Liver (tissue), 9 donors: ENCODE measurements around the gene RPH3AL. TPM values are rescaled to one million over a fixed set of nuclear protein-coding genes. Genes with fewer than 3 reads are reported as not detected.

Experiments used
- DNase-seq: peaks from one replicate; pipeline ENCODE4 v3.0.0-alpha.2; 2017; ENCODE audit warnings: low spot score
- H3K27ac ChIP-seq, 2 donors: one replicate each; pipeline ENCODE4 v1.7.0; 2013; ENCODE audit warnings: inconsistent platforms in 2 of 2, low read length in 2 of 2, control low read depth in 1 of 2, low read depth in 1 of 2, mild to moderate bottlenecking in 1 of 2
- H3K27me3 ChIP-seq, 4 donors: one replicate each; pipeline versions ENCODE4 v1.6.1 to v1.7.0; 2013; ENCODE audit warnings: low read length in 3 of 4, inconsistent platforms in 1 of 4, mild to moderate bottlenecking in 1 of 4, moderate library complexity in 1 of 4; ENCODE audit not compliant: control insufficient read depth in 4 of 4, insufficient read depth in 4 of 4
- H3K36me3 ChIP-seq, 4 donors: one replicate each; pipeline versions ENCODE4 v1.6.1 to v1.7.0; 2013; ENCODE audit warnings: low read length in 3 of 4, mild to moderate bottlenecking in 3 of 4, low read depth in 1 of 4, moderate library complexity in 1 of 4; ENCODE audit not compliant: control insufficient read depth in 4 of 4, insufficient read depth in 3 of 4
- H3K4me1 ChIP-seq, 4 donors: one replicate each; pipeline versions ENCODE4 v1.6.1 to v1.7.0; 2013; ENCODE audit warnings: low read length in 3 of 4, mild to moderate bottlenecking in 3 of 4, moderate library complexity in 1 of 4; ENCODE audit not compliant: control insufficient read depth in 4 of 4, insufficient read depth in 4 of 4
- H3K4me3 ChIP-seq, 3 donors: one replicate each; pipeline versions ENCODE4 v1.6.1 to v1.7.0; 2013; ENCODE audit warnings: low read length in 3 of 3, control low read depth in 1 of 3, low read depth in 1 of 3, mild to moderate bottlenecking in 1 of 3
- H3K9ac ChIP-seq, 2 donors: one replicate each; pipeline ENCODE4 v1.7.0; 2013; ENCODE audit warnings: low read length in 2 of 2, mild to moderate bottlenecking in 2 of 2, moderate library complexity in 2 of 2, control low read depth in 1 of 2, low read depth in 1 of 2
- H3K9me3 ChIP-seq, 4 donors: one replicate each; pipeline versions ENCODE4 v1.6.1 to v1.7.0; 2013; ENCODE audit warnings: low read length in 3 of 4; ENCODE audit not compliant: control insufficient read depth in 4 of 4
- EGR1 ChIP-seq, 2 donors: IDR thresholded peaks; 2 replicates each; pipeline ENCODE4 v1.6.1; 2016 to 2018; ENCODE audit warnings: antibody characterized with exemption in 2 of 2, low read depth in 2 of 2
- FOXA1 ChIP-seq: IDR thresholded peaks from 2 replicates; pipeline ENCODE4 v1.6.1; 2016; ENCODE audit warnings: antibody characterized with exemption
- FOXA2 ChIP-seq: IDR thresholded peaks from 2 replicates; pipeline ENCODE4 v1.6.1; 2016; ENCODE audit warnings: antibody characterized with exemption
- GABPA ChIP-seq, 2 donors: IDR thresholded peaks in 1 of 2; conservative IDR thresholded peaks in 1 of 2; 2 replicates each; pipeline ENCODE4 v1.6.1; 2016; ENCODE audit warnings: antibody characterized with exemption in 2 of 2, mild to moderate bottlenecking in 1 of 2, moderate library complexity in 1 of 2
- HNF4A ChIP-seq, 2 donors: conservative IDR thresholded peaks; 2 replicates each; pipeline ENCODE4 v1.6.1; 2016; ENCODE audit warnings: antibody characterized with exemption in 2 of 2, mild to moderate bottlenecking in 2 of 2
- HNF4G ChIP-seq: IDR thresholded peaks from 2 replicates; pipeline ENCODE4 v1.6.1; 2016; ENCODE audit warnings: antibody characterized with exemption
- JUND ChIP-seq, 2 donors: IDR thresholded peaks; 2 replicates each; pipeline ENCODE4 v1.6.1; 2016; ENCODE audit warnings: antibody characterized with exemption in 2 of 2
- NR2F2 ChIP-seq: IDR thresholded peaks from 2 replicates; pipeline ENCODE4 v1.6.1; 2016; ENCODE audit warnings: antibody characterized with exemption
- RAD21 ChIP-seq, 2 donors: IDR thresholded peaks; 2 replicates each; pipeline ENCODE4 v1.6.1; 2016; ENCODE audit warnings: antibody characterized with exemption in 2 of 2, mild to moderate bottlenecking in 2 of 2
- RXRA ChIP-seq, 2 donors: IDR thresholded peaks; 2 replicates each; pipeline ENCODE4 v1.6.1; 2017 to 2018; ENCODE audit warnings: antibody characterized with exemption in 2 of 2, mild to moderate bottlenecking in 1 of 2
- SP1 ChIP-seq: IDR thresholded peaks from 2 replicates; pipeline ENCODE4 v1.6.1; 2018; ENCODE audit warnings: antibody characterized with exemption, mild to moderate bottlenecking
- TAF1 ChIP-seq: conservative IDR thresholded peaks from 2 replicates; pipeline ENCODE4 v1.6.1; 2016; ENCODE audit warnings: antibody characterized with exemption, mild to moderate bottlenecking
- YY1 ChIP-seq: IDR thresholded peaks from 2 replicates; pipeline ENCODE4 v1.6.1; 2016; ENCODE audit warnings: antibody characterized with exemption, mild to moderate bottlenecking
- WGBS: extraction: QIAGEN DNeasy Blood & Tissue Kit; methylation state at CpG from one replicate; pipeline ENCODE4 v1.1.7; 2013; 5-methylcytosine and 5-hydroxymethylcytosine counted together
- polyA plus RNA-seq, 2 donors: library from polyadenylated mRNA; stranded (reverse) in 1 of 2; unstranded in 1 of 2; fragments of 200-250 nt in 1 of 2; fragments of >200 nt in 1 of 2; fragmentation: Nextera tagmentation in 1 of 2; extraction: Ambion mirVana in 1 of 2; gene quantifications; one replicate each; pipeline versions ENCODE4 v1.2.1 to v1.2.3, GENCODE V29; 2013 to 2015
- total RNA-seq, 2 donors: library from RNA; depleted of rRNA; stranded (reverse); fragments of >200 nt; gene quantifications; one replicate each; pipeline ENCODE4 v1.2.3, GENCODE V29; 2014
- TF ChIP-seq, protein P1 (sequence below): IDR thresholded peaks from 2 replicates; pipeline ENCODE4 v1.6.1; 2016; ENCODE audit warnings: antibody characterized with exemption
- TF ChIP-seq, protein P2 (sequence below): IDR thresholded peaks from 2 replicates; pipeline ENCODE4 v1.6.1; 2016; ENCODE audit warnings: antibody characterized with exemption
- TF ChIP-seq, protein P3 (sequence below): fragments of 150-350 bp; IDR thresholded peaks from 2 replicates; pipeline ENCODE4 v1.5.1; 2017; ENCODE audit warnings: improper control_type of control experiment, low read depth, low read length; ENCODE audit not compliant: missing input control
- TF ChIP-seq, protein P4 (sequence below): IDR thresholded peaks from 2 replicates; pipeline ENCODE4 v1.6.1; 2016; ENCODE audit warnings: antibody characterized with exemption
- TF ChIP-seq, protein P5 (sequence below): IDR thresholded peaks from 2 replicates; pipeline ENCODE4 v1.6.1; 2016; ENCODE audit warnings: antibody characterized with exemption, mild to moderate bottlenecking
- donor health status: healthy.
- donor health status: healthy.
- donor health status: healthy.
- donor health status: healthy.
- donor health status: healthy.

RPH3AL gene
- total and polyA plus RNA-seq, 4 donors = 8.5 to 52.5 (median 13.9) TPM

DNA sequence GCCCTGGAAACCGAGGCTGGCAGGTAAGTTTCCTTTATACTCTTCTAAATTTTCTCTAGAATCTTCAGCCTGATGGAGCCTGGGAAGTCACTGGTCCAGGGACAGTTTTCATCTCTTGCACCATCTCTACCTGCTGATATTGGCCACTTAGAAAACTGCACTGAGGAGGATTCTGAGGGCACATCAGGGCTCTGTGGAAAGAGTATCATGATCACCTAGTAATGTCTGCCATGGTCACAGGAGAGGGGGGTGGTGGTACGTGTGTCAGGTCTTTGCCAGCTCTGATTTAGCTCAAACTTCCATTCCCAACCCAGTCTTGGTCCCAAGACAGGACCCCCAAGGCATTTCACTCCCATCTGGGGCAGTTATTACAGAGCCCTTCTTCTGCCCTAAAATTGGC, 136.0 kb downstream of the RPH3AL start:
- Histone ChIP-seq H3K9me3 (no peaks in the 10 kb centered on the region), H3K9ac (no peak overlapping the region), H3K27me3 (no peaks in the 10 kb centered on the region), H3K4me1 (peaks cover 0 to 3% (median 0%) of the 10 kb centered on the region in 4 donors), H3K36me3 (peaks cover 0 to 8% (median 5%) of the 10 kb centered on the region in 4 donors), H3K27ac (no peak overlapping the region), H3K4me3 (no peak overlapping the region)
- no peak for TF ChIP-seq FOXA2
- no peak for TF ChIP-seq GABPA (IDR thresholded peaks at IDR 0.05 in 1 of 2, conservative IDR thresholded peaks at IDR 0.05 in 1 of 2)
- no peak for TF ChIP-seq NR2F2
- TF ChIP-seq HNF4G = no peak
- TF ChIP-seq, protein P1, sequence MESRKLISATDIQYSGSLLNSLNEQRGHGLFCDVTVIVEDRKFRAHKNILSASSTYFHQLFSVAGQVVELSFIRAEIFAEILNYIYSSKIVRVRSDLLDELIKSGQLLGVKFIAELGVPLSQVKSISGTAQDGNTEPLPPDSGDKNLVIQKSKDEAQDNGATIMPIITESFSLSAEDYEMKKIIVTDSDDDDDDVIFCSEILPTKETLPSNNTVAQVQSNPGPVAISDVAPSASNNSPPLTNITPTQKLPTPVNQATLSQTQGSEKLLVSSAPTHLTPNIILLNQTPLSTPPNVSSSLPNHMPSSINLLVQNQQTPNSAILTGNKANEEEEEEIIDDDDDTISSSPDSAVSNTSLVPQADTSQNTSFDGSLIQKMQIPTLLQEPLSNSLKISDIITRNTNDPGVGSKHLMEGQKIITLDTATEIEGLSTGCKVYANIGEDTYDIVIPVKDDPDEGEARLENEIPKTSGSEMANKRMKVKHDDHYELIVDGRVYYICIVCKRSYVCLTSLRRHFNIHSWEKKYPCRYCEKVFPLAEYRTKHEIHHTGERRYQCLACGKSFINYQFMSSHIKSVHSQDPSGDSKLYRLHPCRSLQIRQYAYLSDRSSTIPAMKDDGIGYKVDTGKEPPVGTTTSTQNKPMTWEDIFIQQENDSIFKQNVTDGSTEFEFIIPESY = no peak
- TF ChIP-seq RXRA (IDR thresholded peaks at IDR 0.05) = no peak
- TF ChIP-seq HNF4A (conservative IDR thresholded peaks at IDR 0.05) = no peak
- TF ChIP-seq, protein P2, sequence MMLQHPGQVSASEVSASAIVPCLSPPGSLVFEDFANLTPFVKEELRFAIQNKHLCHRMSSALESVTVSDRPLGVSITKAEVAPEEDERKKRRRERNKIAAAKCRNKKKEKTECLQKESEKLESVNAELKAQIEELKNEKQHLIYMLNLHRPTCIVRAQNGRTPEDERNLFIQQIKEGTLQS = no peak
- TF ChIP-seq, protein P3, sequence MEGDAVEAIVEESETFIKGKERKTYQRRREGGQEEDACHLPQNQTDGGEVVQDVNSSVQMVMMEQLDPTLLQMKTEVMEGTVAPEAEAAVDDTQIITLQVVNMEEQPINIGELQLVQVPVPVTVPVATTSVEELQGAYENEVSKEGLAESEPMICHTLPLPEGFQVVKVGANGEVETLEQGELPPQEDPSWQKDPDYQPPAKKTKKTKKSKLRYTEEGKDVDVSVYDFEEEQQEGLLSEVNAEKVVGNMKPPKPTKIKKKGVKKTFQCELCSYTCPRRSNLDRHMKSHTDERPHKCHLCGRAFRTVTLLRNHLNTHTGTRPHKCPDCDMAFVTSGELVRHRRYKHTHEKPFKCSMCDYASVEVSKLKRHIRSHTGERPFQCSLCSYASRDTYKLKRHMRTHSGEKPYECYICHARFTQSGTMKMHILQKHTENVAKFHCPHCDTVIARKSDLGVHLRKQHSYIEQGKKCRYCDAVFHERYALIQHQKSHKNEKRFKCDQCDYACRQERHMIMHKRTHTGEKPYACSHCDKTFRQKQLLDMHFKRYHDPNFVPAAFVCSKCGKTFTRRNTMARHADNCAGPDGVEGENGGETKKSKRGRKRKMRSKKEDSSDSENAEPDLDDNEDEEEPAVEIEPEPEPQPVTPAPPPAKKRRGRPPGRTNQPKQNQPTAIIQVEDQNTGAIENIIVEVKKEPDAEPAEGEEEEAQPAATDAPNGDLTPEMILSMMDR = no peak
- TF ChIP-seq TAF1 = no peak
- no peak for TF ChIP-seq YY1
- TF ChIP-seq, protein P4, sequence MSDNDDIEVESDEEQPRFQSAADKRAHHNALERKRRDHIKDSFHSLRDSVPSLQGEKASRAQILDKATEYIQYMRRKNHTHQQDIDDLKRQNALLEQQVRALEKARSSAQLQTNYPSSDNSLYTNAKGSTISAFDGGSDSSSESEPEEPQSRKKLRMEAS = no peak
- TF ChIP-seq RAD21 (IDR thresholded peaks at IDR 0.05) = no peak
- TF ChIP-seq FOXA1 = no peak
- no peak for TF ChIP-seq SP1
- no peak for TF ChIP-seq EGR1 (IDR thresholded peaks at IDR 0.05; ENCODE audit: low read depth in 2 of 2)
- TF ChIP-seq, protein P5, sequence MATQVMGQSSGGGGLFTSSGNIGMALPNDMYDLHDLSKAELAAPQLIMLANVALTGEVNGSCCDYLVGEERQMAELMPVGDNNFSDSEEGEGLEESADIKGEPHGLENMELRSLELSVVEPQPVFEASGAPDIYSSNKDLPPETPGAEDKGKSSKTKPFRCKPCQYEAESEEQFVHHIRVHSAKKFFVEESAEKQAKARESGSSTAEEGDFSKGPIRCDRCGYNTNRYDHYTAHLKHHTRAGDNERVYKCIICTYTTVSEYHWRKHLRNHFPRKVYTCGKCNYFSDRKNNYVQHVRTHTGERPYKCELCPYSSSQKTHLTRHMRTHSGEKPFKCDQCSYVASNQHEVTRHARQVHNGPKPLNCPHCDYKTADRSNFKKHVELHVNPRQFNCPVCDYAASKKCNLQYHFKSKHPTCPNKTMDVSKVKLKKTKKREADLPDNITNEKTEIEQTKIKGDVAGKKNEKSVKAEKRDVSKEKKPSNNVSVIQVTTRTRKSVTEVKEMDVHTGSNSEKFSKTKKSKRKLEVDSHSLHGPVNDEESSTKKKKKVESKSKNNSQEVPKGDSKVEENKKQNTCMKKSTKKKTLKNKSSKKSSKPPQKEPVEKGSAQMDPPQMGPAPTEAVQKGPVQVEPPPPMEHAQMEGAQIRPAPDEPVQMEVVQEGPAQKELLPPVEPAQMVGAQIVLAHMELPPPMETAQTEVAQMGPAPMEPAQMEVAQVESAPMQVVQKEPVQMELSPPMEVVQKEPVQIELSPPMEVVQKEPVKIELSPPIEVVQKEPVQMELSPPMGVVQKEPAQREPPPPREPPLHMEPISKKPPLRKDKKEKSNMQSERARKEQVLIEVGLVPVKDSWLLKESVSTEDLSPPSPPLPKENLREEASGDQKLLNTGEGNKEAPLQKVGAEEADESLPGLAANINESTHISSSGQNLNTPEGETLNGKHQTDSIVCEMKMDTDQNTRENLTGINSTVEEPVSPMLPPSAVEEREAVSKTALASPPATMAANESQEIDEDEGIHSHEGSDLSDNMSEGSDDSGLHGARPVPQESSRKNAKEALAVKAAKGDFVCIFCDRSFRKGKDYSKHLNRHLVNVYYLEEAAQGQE = no peak
- TF ChIP-seq JUND (IDR thresholded peaks at IDR 0.05) = no peak
- DNase-seq = no peak
- 90% methylated on average over 2 of the region's 2 CpGs for WGBS
